Measurements from ENCODE around the gene PICALM.

PICALM gene

GRCh38 chr11:86079421-86079820 is 10.5 kb upstream of the PICALM start:
- no peak for DNase-seq (ENCODE audit: low read depth in 2 of 2)

GRCh38 chr11:86073948-86074347 is 5.1 kb upstream of the PICALM start:
- no peak for DNase-seq (ENCODE audit: low read depth in 2 of 2)

GRCh38 chr11:86072211-86072610 is 3.3 kb upstream of the PICALM start:
- no peak for DNase-seq (ENCODE audit: low read depth in 2 of 2)

- no peak for DNase-seq (ENCODE audit: low read depth in 2 of 2)
These were observed 1.5 kb upstream of the PICALM start for GRCh38 chr11:86070142-86071056.

- no peak for DNase-seq (ENCODE audit: low read depth in 2 of 2)
These were observed 671 bp upstream of the PICALM start for GRCh38 chr11:86069408-86070101.

GRCh38 chr11:86068138-86068871 is 579 bp downstream of the PICALM start:
- DNase-seq (ENCODE audit: low read depth in 2 of 2), result no peak

GRCh38 chr11:86067851-86068137 is 1.1 kb downstream of the PICALM start:
- no peak for DNase-seq (ENCODE audit: low read depth in 2 of 2)

- DNase-seq (ENCODE audit: low read depth in 2 of 2), result no peak
These were observed 1.7 kb downstream of the PICALM start for GRCh38 chr11:86067009-86067850.

- DNase-seq (ENCODE audit: low read depth in 2 of 2), result no peak
These were observed 2.3 kb downstream of the PICALM start for GRCh38 chr11:86066657-86067008.

- no peak for DNase-seq (ENCODE audit: low read depth in 2 of 2)
These were observed 2.9 kb downstream of the PICALM start for GRCh38 chr11:86066033-86066432.

- DNase-seq (ENCODE audit: low read depth in 2 of 2), result no peak
These were observed 4.6 kb downstream of the PICALM start for GRCh38 chr11:86064220-86064803.

- no peak for DNase-seq (ENCODE audit: low read depth in 2 of 2)
These were observed 5.3 kb downstream of the PICALM start for GRCh38 chr11:86063536-86063935.

- no peak for DNase-seq (ENCODE audit: low read depth in 2 of 2)
These were observed 6.2 kb downstream of the PICALM start for GRCh38 chr11:86062719-86063118.

- DNase-seq (ENCODE audit: low read depth in 2 of 2), result no peak
These were observed 7.2 kb downstream of the PICALM start for GRCh38 chr11:86061483-86062205.

- no peak for DNase-seq (ENCODE audit: low read depth in 2 of 2)
These were observed 8.3 kb downstream of the PICALM start for GRCh38 chr11:86060544-86060943.

- no peak for DNase-seq (ENCODE audit: low read depth in 2 of 2)
These were observed 10.5 kb downstream of the PICALM start for GRCh38 chr11:86058360-86058759.

- no peak for DNase-seq (ENCODE audit: low read depth in 2 of 2)
These were observed 12.5 kb downstream of the PICALM start for GRCh38 chr11:86056351-86056854.

- no peak for DNase-seq (ENCODE audit: low read depth in 2 of 2)
These were observed 15.9 kb downstream of the PICALM start for GRCh38 chr11:86052693-86053641.

GRCh38 chr11:86050196-86050709 is 18.6 kb downstream of the PICALM start:
- no peak for DNase-seq (ENCODE audit: low read depth in 2 of 2)

All from activated CD8-positive, alpha-beta memory T cell treated with anti-CD3 and anti-CD28 coated beads for 4 hours (primary cell).